Measurements from ENCODE around the gene IKZF5. TPM values are rescaled to one million over a fixed set of nuclear protein-coding genes. Genes with fewer than 3 reads are reported as not detected.

The IKZF5 gene
- total and polyA plus RNA-seq, 9 of the 15 experiments (the other 6 are each of a cell fraction or from before 2014, with no cell fraction given), result 3.8 to 19.6 (median 12.4) TPM

DNA sequence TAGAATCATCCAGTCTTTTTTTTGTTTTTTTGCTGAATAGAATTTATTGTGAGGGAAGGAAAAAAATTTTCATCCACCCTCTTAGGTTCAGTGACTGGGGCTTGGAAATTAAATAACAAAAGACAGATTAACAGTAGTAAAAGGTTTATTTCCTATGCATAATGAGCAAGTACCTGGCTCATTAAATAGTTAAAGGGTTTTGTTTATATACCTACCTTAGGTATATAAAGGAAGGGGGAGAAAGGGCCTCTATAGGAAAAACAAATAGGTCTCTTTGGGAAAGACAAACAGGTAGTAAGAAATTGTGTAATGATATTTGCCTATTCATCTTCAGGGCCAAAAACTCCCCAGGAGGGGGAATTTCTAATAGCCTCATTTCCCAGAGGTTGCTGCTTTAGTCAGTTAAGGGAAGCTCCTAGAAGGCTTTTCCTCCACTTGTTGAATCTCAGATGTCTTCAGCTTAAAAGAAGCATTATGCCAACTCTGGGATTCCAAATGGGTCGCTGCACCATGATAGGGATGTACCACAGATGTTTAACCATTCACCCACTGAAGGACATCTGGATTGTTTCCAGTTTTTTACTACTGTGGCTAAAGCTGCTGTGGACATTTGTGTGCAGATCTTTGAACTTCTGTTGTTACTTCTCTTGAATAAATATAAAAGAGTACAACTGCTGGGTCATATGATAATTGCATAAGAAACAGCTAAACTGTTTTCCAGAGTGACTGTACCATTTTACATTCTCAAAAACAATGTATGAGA, 11.5 kb upstream of the IKZF5 start:
- Histone ChIP-seq H2AFZ (ENCODE audit: low read depth, low read length) (no peak overlapping the region), H3K27me3 (ENCODE audit: control insufficient read depth in 2 of 2, insufficient read depth in 2 of 2, low read length in 2 of 2) (no peaks in the 10 kb centered on the region), H3K9me1 (ENCODE audit: control insufficient read depth, insufficient read depth, low read length) (no peaks in the 10 kb centered on the region), H3K4me1 (replicated peaks in 1 of 2; ENCODE audit: control insufficient read depth in 2 of 2, insufficient read depth in 2 of 2, low read length in 2 of 2) (no peaks in the 10 kb centered on the region; a peak in 1 of 5 replicates), H4K20me1 (replicated peaks; ENCODE audit: control insufficient read depth, insufficient read depth, low read length) (no peaks in the 10 kb centered on the region), H3K9ac (ENCODE audit: insufficient read depth in 1 of 2, low read depth in 2 of 2, low read length in 2 of 2) (no peak overlapping the region), H3K27ac (ENCODE audit: extremely low read depth, low read depth, low read length) (no peak overlapping the region), H3K79me2 (ENCODE audit: control insufficient read depth, insufficient read depth, low read length) (no peaks in the 10 kb centered on the region), H3K4me2 (ENCODE audit: insufficient read depth, low read length) (no peak overlapping the region), H3K4me3 (no peak overlapping the region), H3K36me3 (ENCODE audit: control insufficient read depth, insufficient read depth, low read length) (no peaks in the 10 kb centered on the region), H3K9me3 (replicated peaks; ENCODE audit: control insufficient read depth, insufficient read depth, low read depth, low read length) (no peaks in the 10 kb centered on the region)
- DNase-seq (ENCODE audit: extremely low read depth in 1 of 4, low spot score in 3 of 4) (no peak), ATAC-seq (no peak), FAIRE-seq (no peak)
- TF ChIP-seq ZNF57 (CRISPR knock-in tag; IDR thresholded peaks at IDR 0.05) (no peak), KLF16 (IDR thresholded peaks at IDR 0.05) (no peak), WHSC1 (IDR thresholded peaks at IDR 0.05; ENCODE audit: low read length) (no peak), L3MBTL2 (IDR thresholded peaks at IDR 0.05) (no peak), ZFPM2 (CRISPR knock-in tag; IDR thresholded peaks at IDR 0.05) (no peak), U2AF2 (optimal IDR thresholded peaks at IDR 0.05; ENCODE audit: low read depth, low read length) (no peak), EWSR1 (IDR thresholded peaks at IDR 0.05; ENCODE audit: borderline replicate concordance, low read depth, partially characterized antibody) (no peak), ZNF239 (CRISPR knock-in tag; IDR thresholded peaks at IDR 0.05) (no peak), FUS (optimal IDR thresholded peaks at IDR 0.05; ENCODE audit: low read depth, low read length) (no peak), HNRNPH1 (optimal IDR thresholded peaks at IDR 0.05; ENCODE audit: low read depth, low read length) (no peak), ZKSCAN8 (CRISPR knock-in tag; IDR thresholded peaks at IDR 0.05) (no peak)
- TF ChIP-seq, protein P1, sequence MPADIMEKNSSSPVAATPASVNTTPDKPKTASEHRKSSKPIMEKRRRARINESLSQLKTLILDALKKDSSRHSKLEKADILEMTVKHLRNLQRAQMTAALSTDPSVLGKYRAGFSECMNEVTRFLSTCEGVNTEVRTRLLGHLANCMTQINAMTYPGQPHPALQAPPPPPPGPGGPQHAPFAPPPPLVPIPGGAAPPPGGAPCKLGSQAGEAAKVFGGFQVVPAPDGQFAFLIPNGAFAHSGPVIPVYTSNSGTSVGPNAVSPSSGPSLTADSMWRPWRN (IDR thresholded peaks at IDR 0.05; ENCODE audit: low read depth), result no peak
- ChIA-PET CTCF (ENCODE audit: low intra/inter-chr PET ratio) (no interaction called here), POLR2A (no interaction called here)
- intact Hi-C loops (cut with micrococcal nuclease) (no loop called here), in situ Hi-C loops (cut with MboI) (no loop called here)
- BruUV-seq (replicated peaks), result no TSS peak
- 20% methylated on average over 1 of the region's 1 CpG for WGBS (ENCODE audit: insufficient coverage, low coverage, missing lambda C conversion rate)

Data from K562 (cell line).